PC-3 (cell line): ENCODE measurements around the gene B4GALNT4. TPM values are rescaled to one million over a fixed set of nuclear protein-coding genes. Genes with fewer than 3 reads are reported as not detected.
"Not testable (repeated sequence)": the region's sequence is repeated elsewhere in the genome, so short reads cannot be mapped to it uniquely, and the experiment has no call there.

Experiments
- ATAC-seq: fragments of 200-7000 bp; cut with Tn5 transposase; 2 replicates; pipeline ENCODE4 v1.9.1; 2020; ENCODE audit warnings: mild to moderate bottlenecking, moderate library complexity
- BruUV-seq: library from RNA; stranded (reverse); fragments of 400-500 nt; replicated peaks from 2 replicates; lab custom pipeline; 2021; lab: Mats Ljungman, UMichigan
- CTCF ChIA-PET: fragments of 300-600 bp; sonication (Branson Sonifier 250); formaldehyde crosslinking; loops from one replicate; lab custom pipeline; 2022; ENCODE audit warnings: antibody characterized with exemption; lab: Charles Lee
- POLR2A ChIA-PET: fragments of 300-600 bp; sonication (Branson Sonifier 250); formaldehyde crosslinking; loops from one replicate; lab custom pipeline; 2022; ENCODE audit warnings: antibody characterized with exemption; ENCODE audit not compliant: unreplicated experiment; lab: Charles Lee
- DNase-seq: peaks from one replicate; pipeline ENCODE4 v3.0.0-alpha.2; 2015
- H2AFZ ChIP-seq: fragments of 300-600 bp; sonication (generic); 2 replicates; pipeline ENCODE4 v1.6.0; 2016; ENCODE audit warnings: antibody characterized with exemption, low read length
- H3F3A ChIP-seq: fragments of 300-600 bp; sonication (generic); one replicate; pipeline ENCODE4 v1.6.0; 2017; ENCODE audit warnings: antibody characterized with exemption, low read length, control low read depth, mild to moderate bottlenecking; ENCODE audit not compliant: unreplicated experiment
- H3K27ac ChIP-seq: fragments of 300-600 bp; sonication (generic); 2 replicates; pipeline ENCODE4 v1.5.1; 2016; ENCODE audit warnings: mild to moderate bottlenecking, low read length
- H3K27me3 ChIP-seq: fragments of 300-600 bp; sonication (generic); 2 replicates; pipeline ENCODE4 v1.6.1; 2016; ENCODE audit warnings: low read length, mixed read lengths
- H3K36me3 ChIP-seq: fragments of 300-600 bp; sonication (generic); 2 replicates; pipeline ENCODE4 v1.6.1; 2016; ENCODE audit warnings: low read depth, mixed run types, low read length, mixed read lengths
- H3K4me1 ChIP-seq: fragments of 300-600 bp; sonication (generic); 2 replicates; pipeline ENCODE4 v1.5.1; 2016; ENCODE audit warnings: low read length; ENCODE audit not compliant: insufficient read depth
- H3K4me2 ChIP-seq: fragments of 300-600 bp; sonication (generic); 2 replicates; pipeline ENCODE4 v1.6.0; 2016; ENCODE audit warnings: low read length
- H3K4me3 ChIP-seq: fragments of 300-600 bp; sonication (generic); 2 replicates; pipeline ENCODE4 v1.5.1; 2016; ENCODE audit warnings: mild to moderate bottlenecking, low read length, mixed read lengths
- H3K79me2 ChIP-seq: fragments of 300-600 bp; sonication (generic); 2 replicates; pipeline ENCODE4 v1.6.1; 2017; ENCODE audit warnings: low read length, mixed read lengths
- H3K9ac ChIP-seq: fragments of 300-600 bp; sonication (generic); 2 replicates; pipeline ENCODE4 v1.6.0; 2016; ENCODE audit warnings: mild to moderate bottlenecking, low read length
- H3K9me2 ChIP-seq: fragments of 300-600 bp; sonication (generic); replicated peaks from 2 replicates; pipeline ENCODE4 v1.6.1; 2016; ENCODE audit warnings: mixed run types, low read length, mixed read lengths
- H3K9me3 ChIP-seq: fragments of 300-600 bp; sonication (generic); 2 replicates; pipeline ENCODE4 v1.6.1; 2016; ENCODE audit warnings: low read length, mixed read lengths
- H4K20me1 ChIP-seq: fragments of 300-600 bp; sonication (generic); 2 replicates; pipeline ENCODE4 v1.6.1; 2016; ENCODE audit warnings: low read length, mixed read lengths
- CTCF ChIP-seq: fragments of 300-600 bp; sonication (generic); conservative IDR thresholded peaks from 2 replicates; pipeline ENCODE4 v1.5.1; 2017; ENCODE audit warnings: antibody characterized with exemption, low read depth, mild to moderate bottlenecking, low read length
- EZH2 ChIP-seq: fragments of 300-600 bp; sonication (generic); IDR thresholded peaks from one replicate; pipeline ENCODE4 v1.6.1; 2017; ENCODE audit warnings: antibody characterized with exemption, mild to moderate bottlenecking, low read length; ENCODE audit not compliant: unreplicated experiment
- EZH2phosphoT487 ChIP-seq: fragments of 300-600 bp; sonication (generic); IDR thresholded peaks from 2 replicates; pipeline ENCODE4 v1.6.1; 2018; ENCODE audit warnings: mild to moderate bottlenecking, antibody characterized with exemption, low read length, borderline replicate concordance
- intact Hi-C: fragments of 100-400 bp; cut with micrococcal nuclease; formaldehyde crosslinking; loops from 2 replicates; pipeline ENCODE4 v1.9.0; 2023
- total RNA-seq: library from RNA; depleted of rRNA; stranded (reverse); fragments of >200 nt; gene quantifications from 2 replicates; pipeline ENCODE4 v1.2.3, GENCODE V29; 2014

The B4GALNT4 gene
- total RNA-seq, 1 experiment from 2014 or later = 52.9 TPM

GRCh38 chr11:328012-328411 lies 41.3 kb upstream of the B4GALNT4 start:
- intact Hi-C loops = no loop called here
- Histone ChIP-seq H3K9me3 (no peaks in the 10 kb centered on the region), H3K27ac (no peak overlapping the region), H3K9me2 (no peaks in the 10 kb centered on the region), H3K4me3 (no peak overlapping the region), H3K79me2 (no peaks in the 10 kb centered on the region), H2AFZ (no peak overlapping the region), H3K4me1 (no peaks in the 10 kb centered on the region), H3F3A (no peaks in the 10 kb centered on the region), H3K9ac (no peak overlapping the region), H4K20me1 (no peaks in the 10 kb centered on the region), H3K27me3 (no peaks in the 10 kb centered on the region), H3K36me3 (no peaks in the 10 kb centered on the region), H3K4me2 (no peak overlapping the region)
- ChIA-PET POLR2A (no interaction called here), CTCF (no interaction called here)
- DNase-seq (no peak), ATAC-seq (no peak)
- TF ChIP-seq CTCF (no peak), EZH2 (no peak), EZH2phosphoT487 (no peak)
- no TSS peak for BruUV-seq

DNA sequence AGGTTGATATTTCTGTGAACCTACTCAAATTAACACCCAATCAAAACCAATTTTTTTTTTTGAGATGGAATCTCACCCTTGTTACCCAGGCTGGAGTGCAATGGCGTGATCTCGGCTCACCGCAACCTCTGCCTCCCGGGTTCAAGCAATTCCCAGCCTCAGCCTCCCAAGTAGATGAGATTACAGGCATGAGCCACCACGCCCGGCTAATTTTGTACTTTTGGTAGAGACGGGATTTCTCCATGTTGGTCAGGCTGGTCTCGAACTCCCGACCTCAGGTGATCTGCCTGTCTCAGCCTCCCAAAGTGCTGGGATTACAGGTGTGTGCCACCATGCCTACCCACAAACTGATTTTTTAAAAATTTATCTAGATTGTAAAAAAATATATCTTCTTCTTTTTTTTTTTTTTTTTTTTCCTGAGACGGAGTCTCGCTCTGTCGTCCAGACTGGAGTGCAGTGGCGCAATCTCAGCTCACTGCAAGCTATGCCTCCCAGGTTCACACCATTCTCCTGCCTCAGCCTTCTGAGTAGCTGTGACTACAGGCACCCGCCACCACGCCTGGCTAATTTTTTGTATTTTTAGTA lies 40.7 kb upstream of the B4GALNT4 start:
- H2AFZ ChIP-seq, H3K9me3 ChIP-seq, H3K27me3 ChIP-seq, H3K4me3 ChIP-seq, H3K79me2 ChIP-seq, CTCF ChIA-PET, ATAC-seq, H4K20me1 ChIP-seq, BruUV-seq, H3K4me1 ChIP-seq, POLR2A ChIA-PET, H3K9ac ChIP-seq, H3F3A ChIP-seq, H3K27ac ChIP-seq, DNase-seq, H3K9me2 ChIP-seq, intact Hi-C loops, H3K4me2 ChIP-seq, H3K36me3 ChIP-seq: not testable (repeated sequence)

DNA sequence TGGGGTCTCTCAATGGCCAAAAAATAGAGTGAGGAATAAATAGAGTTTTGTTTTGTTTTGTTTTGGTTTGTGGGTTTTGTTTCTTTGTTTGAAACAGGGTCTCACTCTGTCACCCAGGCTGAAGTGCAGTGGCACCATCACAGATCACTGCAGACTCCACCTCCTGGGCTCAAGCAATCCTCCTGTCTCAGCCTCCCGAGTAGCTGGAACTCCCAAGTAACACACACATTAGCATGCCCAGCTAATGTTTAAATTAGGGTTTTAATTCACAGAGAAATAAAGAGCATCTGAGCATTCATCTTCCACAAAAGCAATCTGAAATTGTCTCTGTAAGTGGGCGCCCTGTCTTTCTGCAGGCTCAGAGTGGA lies 39.4 kb upstream of the B4GALNT4 start:
- no peaks in the 10 kb centered on the region for H3K27me3 ChIP-seq
- no peaks in the 10 kb centered on the region for H3F3A ChIP-seq
- no peak overlapping the region for H3K4me2 ChIP-seq
- CTCF ChIA-PET = no interaction called here
- no peak for ATAC-seq
- H3K27ac ChIP-seq = no peak overlapping the region
- DNase-seq = no peak
- H3K9me2 ChIP-seq = no peaks in the 10 kb centered on the region
- no peak overlapping the region for H3K9ac ChIP-seq
- H3K4me1 ChIP-seq = no peaks in the 10 kb centered on the region
- no peaks in the 10 kb centered on the region for H3K79me2 ChIP-seq
- no TSS peak for BruUV-seq
- no peak overlapping the region for H2AFZ ChIP-seq
- H3K4me3 ChIP-seq = no peak overlapping the region
- no peaks in the 10 kb centered on the region for H3K9me3 ChIP-seq
- no peaks in the 10 kb centered on the region for H3K36me3 ChIP-seq
- POLR2A ChIA-PET = no interaction called here
- intact Hi-C loops = no loop called here
- no peaks in the 10 kb centered on the region for H4K20me1 ChIP-seq
- TF ChIP-seq CTCF (no peak), EZH2phosphoT487 (no peak), EZH2 (no peak)
